ENCODE measurements around the gene SEMA5B. TPM values are rescaled to one million over a fixed set of nuclear protein-coding genes. Genes with fewer than 3 reads are reported as not detected.

Gene SEMA5B
- total RNA-seq, 2 experiments from 2014 or later: 0.13 to 2.3 TPM

DNA sequence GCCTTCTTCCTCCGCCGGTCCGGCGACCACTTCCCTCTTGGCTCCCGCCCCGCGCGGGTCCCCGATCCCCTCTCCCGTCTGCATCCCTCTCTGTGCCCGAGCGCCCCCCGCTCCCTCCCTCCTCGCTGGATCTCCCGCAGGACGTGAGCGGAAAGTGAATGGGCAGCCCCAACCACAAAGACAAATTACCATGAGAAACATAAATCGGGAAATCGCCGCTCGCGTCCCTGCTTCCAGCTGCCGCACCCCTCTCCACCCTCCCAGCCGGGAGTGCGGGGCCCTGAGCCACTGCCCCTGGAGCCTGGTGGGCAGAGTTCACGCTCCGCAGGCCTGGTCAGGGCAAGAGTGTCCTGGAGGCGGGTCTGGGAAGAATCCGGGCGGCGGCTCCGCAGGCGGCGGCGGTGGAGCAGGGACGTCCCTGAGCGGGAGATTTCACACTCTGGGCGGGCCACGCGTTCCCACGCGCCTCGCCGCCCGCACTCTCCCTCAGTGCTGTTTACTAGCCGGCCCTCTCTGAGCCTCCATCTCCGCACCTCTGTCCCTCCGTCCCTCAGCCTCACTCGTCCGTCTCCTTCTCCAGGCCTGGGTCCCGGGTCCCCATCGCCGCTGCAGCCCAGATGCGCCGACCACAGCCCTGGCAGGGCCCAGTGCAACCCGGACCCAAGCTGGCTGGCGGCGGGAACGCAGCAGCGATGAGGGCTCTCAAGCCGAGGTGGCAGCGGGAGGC, 835 bp downstream of the SEMA5B start:
- TF ChIP-seq, protein P1, sequence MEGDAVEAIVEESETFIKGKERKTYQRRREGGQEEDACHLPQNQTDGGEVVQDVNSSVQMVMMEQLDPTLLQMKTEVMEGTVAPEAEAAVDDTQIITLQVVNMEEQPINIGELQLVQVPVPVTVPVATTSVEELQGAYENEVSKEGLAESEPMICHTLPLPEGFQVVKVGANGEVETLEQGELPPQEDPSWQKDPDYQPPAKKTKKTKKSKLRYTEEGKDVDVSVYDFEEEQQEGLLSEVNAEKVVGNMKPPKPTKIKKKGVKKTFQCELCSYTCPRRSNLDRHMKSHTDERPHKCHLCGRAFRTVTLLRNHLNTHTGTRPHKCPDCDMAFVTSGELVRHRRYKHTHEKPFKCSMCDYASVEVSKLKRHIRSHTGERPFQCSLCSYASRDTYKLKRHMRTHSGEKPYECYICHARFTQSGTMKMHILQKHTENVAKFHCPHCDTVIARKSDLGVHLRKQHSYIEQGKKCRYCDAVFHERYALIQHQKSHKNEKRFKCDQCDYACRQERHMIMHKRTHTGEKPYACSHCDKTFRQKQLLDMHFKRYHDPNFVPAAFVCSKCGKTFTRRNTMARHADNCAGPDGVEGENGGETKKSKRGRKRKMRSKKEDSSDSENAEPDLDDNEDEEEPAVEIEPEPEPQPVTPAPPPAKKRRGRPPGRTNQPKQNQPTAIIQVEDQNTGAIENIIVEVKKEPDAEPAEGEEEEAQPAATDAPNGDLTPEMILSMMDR (conservative IDR thresholded peaks at IDR 0.05; ENCODE audit: low read length): no peak
- TF ChIP-seq EZH2phosphoT487 (IDR thresholded peaks at IDR 0.05; ENCODE audit: borderline replicate concordance, low read depth, low read length): no peak
- H4K20me1 ChIP-seq (ENCODE audit: insufficient read depth, low read length): no peaks in the 10 kb centered on the region
- intact Hi-C loops (cut with micrococcal nuclease; ENCODE audit: unreplicated experiment): loop anchor here (5.0 to 10.0 kb wide), 2 partner anchors 162 to 231 kb away; no protein-coding TSS in a partner anchor
- no peak for DNase-seq (ENCODE audit: low spot score)
- no peaks in the 10 kb centered on the region for H3K79me2 ChIP-seq (ENCODE audit: insufficient read depth, low read depth, low read length)
- no TSS peak for BruUV-seq (replicated peaks)
- H2AFZ ChIP-seq (ENCODE audit: low read length): no peak overlapping the region
- H3K4me1 ChIP-seq (ENCODE audit: insufficient read depth, low read length, poor library complexity, severe bottlenecking): no peaks in the 10 kb centered on the region
- H3K9me3 ChIP-seq (ENCODE audit: low read length): no peaks in the 10 kb centered on the region
- no peak overlapping the region for H3K27ac ChIP-seq (ENCODE audit: low read depth, low read length, poor library complexity, severe bottlenecking)
- no peaks in the 10 kb centered on the region for H3K36me3 ChIP-seq (ENCODE audit: insufficient read depth, low read length)
- H3K4me2 ChIP-seq (ENCODE audit: low read length): no peak overlapping the region
- POLR2A ChIA-PET: no interaction called here
- H3K4me3 ChIP-seq (ENCODE audit: low read depth, low read length, poor library complexity, severe bottlenecking): no peak overlapping the region
- H3K9me2 ChIP-seq (ENCODE audit: insufficient read depth, low read length): no peaks in the 10 kb centered on the region
- CTCF ChIA-PET (ENCODE audit: unreplicated experiment): interaction anchor here (0.6 kb wide), 1 partner anchor 328 kb away, joined by 6 read pairs; no protein-coding TSS in a partner anchor

DNA sequence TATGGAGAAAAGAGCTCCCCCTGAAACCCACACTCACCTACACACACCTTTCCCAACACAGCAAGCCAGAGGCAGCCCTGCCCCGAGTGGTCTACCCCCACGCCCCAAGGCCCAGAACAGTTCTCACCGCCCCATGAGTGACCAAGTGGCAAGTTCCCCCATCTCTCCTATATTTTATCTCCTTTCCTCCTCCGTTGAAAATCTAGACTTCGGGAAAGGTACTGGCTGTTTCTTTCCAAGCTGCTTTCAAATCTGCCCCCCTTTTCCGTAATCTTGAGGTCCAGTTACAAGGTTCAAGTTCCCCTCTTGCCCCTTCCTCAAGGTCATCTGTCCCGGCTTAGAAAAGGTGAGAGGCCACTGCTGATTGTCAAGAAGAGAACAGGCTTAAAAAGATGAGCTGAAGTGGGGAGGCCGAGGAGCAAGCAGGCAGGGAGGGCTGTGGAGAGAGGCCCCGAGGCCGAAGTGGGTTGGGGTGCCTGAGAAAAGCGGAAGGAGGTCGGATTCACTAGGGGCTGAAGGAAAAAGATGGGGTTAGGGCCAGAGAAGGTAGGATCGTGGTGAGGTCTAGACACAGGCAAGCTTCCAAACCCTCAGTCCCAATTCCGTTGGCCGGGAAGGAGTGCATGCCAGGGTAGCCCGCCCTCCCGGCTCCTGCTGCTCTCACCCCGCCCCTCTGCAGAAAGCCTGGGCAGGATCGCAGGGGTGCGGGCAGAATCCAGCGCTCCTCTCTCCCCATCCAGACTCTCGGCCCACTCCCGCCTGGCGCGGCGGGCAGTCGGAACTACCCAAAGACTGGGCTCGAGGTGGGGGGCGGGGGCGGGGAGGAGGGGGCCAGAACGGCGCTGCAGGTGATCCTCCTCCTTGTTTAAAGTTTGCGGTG, 1.7 kb downstream of the SEMA5B start:
- Histone ChIP-seq H3K4me3 (ENCODE audit: low read depth, low read length, poor library complexity, severe bottlenecking) (no peak overlapping the region), H3K4me1 (ENCODE audit: insufficient read depth, low read length, poor library complexity, severe bottlenecking) (no peaks in the 10 kb centered on the region), H3K9me3 (ENCODE audit: low read length) (no peaks in the 10 kb centered on the region), H3K4me2 (ENCODE audit: low read length) (no peak overlapping the region), H2AFZ (ENCODE audit: low read length) (no peak overlapping the region), H3K79me2 (ENCODE audit: insufficient read depth, low read depth, low read length) (no peaks in the 10 kb centered on the region), H3K36me3 (ENCODE audit: insufficient read depth, low read length) (no peaks in the 10 kb centered on the region), H3K9me2 (ENCODE audit: insufficient read depth, low read length) (no peaks in the 10 kb centered on the region), H3K27ac (ENCODE audit: low read depth, low read length, poor library complexity, severe bottlenecking) (no peak overlapping the region), H4K20me1 (ENCODE audit: insufficient read depth, low read length) (no peaks in the 10 kb centered on the region)
- intact Hi-C loops (cut with micrococcal nuclease; ENCODE audit: unreplicated experiment): loop anchor here (5.0 to 10.0 kb wide), 2 partner anchors 161 to 231 kb away; no protein-coding TSS in a partner anchor
- no TSS peak for BruUV-seq (replicated peaks)
- ChIA-PET POLR2A (no interaction called here), CTCF (ENCODE audit: unreplicated experiment) (interaction anchor here (1.0 kb wide), 1 partner anchor 12 kb away, joined by 3 read pairs; no protein-coding TSS in a partner anchor)
- TF ChIP-seq, protein P1 (conservative IDR thresholded peaks at IDR 0.05; ENCODE audit: low read length): no peak
- no peak for TF ChIP-seq EZH2phosphoT487 (IDR thresholded peaks at IDR 0.05; ENCODE audit: borderline replicate concordance, low read depth, low read length)
- no peak for DNase-seq (ENCODE audit: low spot score)
